NCI-H1105 (cell line): ENCODE measurements around the gene SLC2A2.

Source experiments
- DNase-seq: peaks from one replicate; lab custom pipeline; 2025; lab: John Stamatoyannopoulos, UW

The SLC2A2 gene

GRCh38 chr3:171028779-171029232 is 2.3 kb upstream of the SLC2A2 start:
- no peak for DNase-seq

- DNase-seq, result peak; percentile 60
Observed at GRCh38 chr3:171028025-171028778, 1.7 kb upstream of the SLC2A2 start.

- no peak for DNase-seq
Observed at GRCh38 chr3:171023566-171023965, 3.0 kb downstream of the SLC2A2 start.

GRCh38 chr3:171021377-171021776 is 5.1 kb downstream of the SLC2A2 start:
- DNase-seq, result no peak

- no peak for DNase-seq
Observed at GRCh38 chr3:171018156-171018935, 8.2 kb downstream of the SLC2A2 start.

GRCh38 chr3:171013822-171014748 is 12.4 kb downstream of the SLC2A2 start:
- no peak for DNase-seq

GRCh38 chr3:171011873-171012336 is 14.6 kb downstream of the SLC2A2 start:
- DNase-seq, result no peak

GRCh38 chr3:171011109-171011872 is 15.2 kb downstream of the SLC2A2 start:
- DNase-seq, result no peak

- no peak for DNase-seq
Observed at GRCh38 chr3:171007316-171007715, 19.2 kb downstream of the SLC2A2 start.

GRCh38 chr3:171005648-171006047 is 20.9 kb downstream of the SLC2A2 start:
- DNase-seq, result no peak

- DNase-seq, result no peak
Observed at GRCh38 chr3:171001957-171002694, 24.4 kb downstream of the SLC2A2 start.

GRCh38 chr3:171001250-171001893 is 25.1 kb downstream of the SLC2A2 start:
- DNase-seq, result no peak

GRCh38 chr3:171000281-171000680 is 26.2 kb downstream of the SLC2A2 start:
- DNase-seq, result no peak

GRCh38 chr3:170999737-171000242 is 26.7 kb downstream of the SLC2A2 start:
- DNase-seq, result no peak

GRCh38 chr3:170997961-170998913 is 28.3 kb downstream of the SLC2A2 start:
- DNase-seq, result no peak

GRCh38 chr3:170992854-170993253 is 33.7 kb downstream of the SLC2A2 start:
- DNase-seq, result no peak

- no peak for DNase-seq
Observed at GRCh38 chr3:170991664-170992063, 34.9 kb downstream of the SLC2A2 start.

GRCh38 chr3:170989100-170989648 is 37.3 kb downstream of the SLC2A2 start:
- no peak for DNase-seq
